Peyer's patch (tissue), 4 donors: Measurements from ENCODE around the gene RGL3.
"Not testable (repeated sequence)": the region's sequence is repeated elsewhere in the genome, so short reads cannot be mapped to it uniquely, and the experiment has no call there.

Source experiments
- CTCF ChIP-seq, 6 experiments: fragments of 450-650 bp in 4 of 6; fragments of 200-600 bp in 2 of 6; sonication (generic) in 1 of 6; IDR thresholded peaks; one replicate each; pipeline ENCODE4 v1.5.1; 2017 to 2019; ENCODE audit warnings: antibody characterized with exemption in 6 of 6, mild to moderate bottlenecking in 3 of 6, moderate library complexity in 1 of 6
- POLR2A ChIP-seq, 2 donors: fragments of 450-650 bp; IDR thresholded peaks; one replicate each; pipeline ENCODE4 v1.5.1; 2017; ENCODE audit warnings: antibody characterized with exemption in 2 of 2, mild to moderate bottlenecking in 2 of 2, moderate library complexity in 2 of 2

- TF ChIP-seq CTCF, POLR2A (IDR thresholded peaks at IDR 0.05): not testable (repeated sequence)
These were observed 14.4 kb upstream of the RGL3 start for GRCh38 chr19:11433526-11433925.
